SIG-M5 treated with dmso at 0.1 percent for 504 hours (cell line): Measurements from ENCODE around the gene MSTO1.
"Not testable (repeated sequence)": the region's sequence is repeated elsewhere in the genome, so short reads cannot be mapped to it uniquely, and the experiment has no call there.

Source experiments
- DNase-seq: peaks from one replicate; lab custom pipeline; 2025; ENCODE audit not compliant: unreplicated experiment; lab: John Stamatoyannopoulos, UW

The MSTO1 gene

GRCh38 chr1:155609515-155610256 lies at the start of gene MSTO1:
TSS of gene MSTO1 (plus strand) at chr1:155610218. CDS start at chr1:155610249, 31 bp downstream.
- DNase-seq, result peak; percentile 99

DNA sequence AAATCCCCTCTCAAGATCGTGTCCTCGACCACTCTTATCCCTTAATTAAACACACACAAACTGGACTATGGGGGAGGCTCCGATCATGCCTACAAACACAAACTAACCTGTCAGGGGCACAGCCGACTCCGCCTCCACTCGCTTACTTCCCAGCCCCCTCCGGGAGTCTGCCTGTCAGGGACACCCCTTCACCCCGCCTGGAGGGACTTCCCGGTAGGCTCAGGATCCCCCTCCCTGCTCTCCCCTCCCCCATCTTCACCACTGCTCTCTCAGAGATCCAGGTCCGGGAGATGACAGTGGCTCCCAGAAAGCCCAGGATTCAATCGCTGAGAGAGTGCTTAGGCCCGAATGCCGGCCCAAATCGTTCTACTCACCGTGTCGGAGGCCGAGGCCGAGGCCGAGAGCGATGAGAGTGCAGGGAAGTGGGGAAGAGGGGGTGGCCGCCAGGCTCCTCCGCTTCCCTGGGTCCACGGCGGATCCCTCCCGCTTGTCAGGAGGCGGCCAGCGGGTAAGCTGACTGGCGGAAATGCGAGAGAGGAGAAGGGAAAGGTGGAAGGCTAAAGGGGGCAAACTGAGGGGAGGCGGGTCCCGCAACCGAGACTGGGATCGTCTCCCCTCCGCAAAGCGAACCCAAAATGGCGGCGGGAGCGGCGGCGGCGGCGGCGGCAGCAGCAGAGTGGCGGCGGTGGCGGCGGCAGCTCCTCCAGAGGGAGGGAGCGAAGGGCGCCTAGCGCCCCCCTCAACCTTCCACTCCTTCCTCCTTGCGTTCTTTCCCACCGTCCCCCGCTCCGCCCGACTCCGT lies 48.0 kb upstream of the MSTO1 start:
- not testable (repeated sequence) for DNase-seq

GRCh38 chr1:155562581-155563376 lies 47.2 kb upstream of the MSTO1 start, which contains the start of gene ASH1L:
TSS of gene ASH1L (minus strand) at chr1:155562803. CDS start at chr1:155521519, 41,284 bp downstream.
- peak; percentile 93 for DNase-seq

GRCh38 chr1:155563377-155564022 lies 46.5 kb upstream of the MSTO1 start:
- peak; percentile 32 for DNase-seq

GRCh38 chr1:155569988-155570592 lies 39.9 kb upstream of the MSTO1 start:
- no peak for DNase-seq

DNA sequence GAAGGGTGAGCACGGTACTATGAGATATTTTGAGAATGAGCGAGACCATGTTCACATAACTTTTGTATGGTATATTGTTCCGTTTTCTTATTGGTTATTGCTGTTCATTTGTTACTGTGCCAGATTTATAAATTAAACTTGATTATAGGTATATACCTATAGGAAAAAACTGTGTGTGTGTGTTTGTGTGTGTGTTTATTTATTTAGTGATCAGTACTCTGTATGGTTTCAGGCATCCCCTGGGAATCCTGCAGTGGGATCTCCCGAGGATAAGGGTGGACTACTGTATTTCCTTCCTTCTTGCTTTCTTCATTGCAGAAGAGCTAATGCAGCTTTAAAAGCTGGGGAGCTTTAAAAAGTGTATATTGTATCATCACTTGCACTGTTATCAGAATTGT lies 39.4 kb upstream of the MSTO1 start:
- DNase-seq, result no peak

- DNase-seq, result no peak
Measured at GRCh38 chr1:155574077-155574476, 35.9 kb upstream of the MSTO1 start.

DNA sequence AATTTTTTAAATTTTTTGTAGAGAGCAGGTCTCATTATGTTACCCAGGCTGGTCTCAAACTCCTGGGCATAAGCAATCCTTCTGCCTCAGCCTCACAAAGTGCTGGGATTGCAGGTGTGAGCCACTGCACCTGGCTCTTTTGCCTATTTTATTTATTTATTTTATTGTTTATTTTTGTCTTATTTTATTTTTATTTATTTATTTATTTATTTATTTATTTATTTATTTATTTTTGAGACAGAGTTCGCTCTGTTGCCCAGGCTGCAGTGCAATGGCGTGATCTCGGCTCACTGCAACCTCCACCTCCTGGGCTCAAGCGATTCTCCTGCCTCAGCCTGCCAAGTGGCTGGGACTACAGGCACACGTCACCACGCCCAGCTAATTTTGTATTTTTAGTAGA lies 34.4 kb upstream of the MSTO1 start:
- DNase-seq, result not testable (repeated sequence)

DNA sequence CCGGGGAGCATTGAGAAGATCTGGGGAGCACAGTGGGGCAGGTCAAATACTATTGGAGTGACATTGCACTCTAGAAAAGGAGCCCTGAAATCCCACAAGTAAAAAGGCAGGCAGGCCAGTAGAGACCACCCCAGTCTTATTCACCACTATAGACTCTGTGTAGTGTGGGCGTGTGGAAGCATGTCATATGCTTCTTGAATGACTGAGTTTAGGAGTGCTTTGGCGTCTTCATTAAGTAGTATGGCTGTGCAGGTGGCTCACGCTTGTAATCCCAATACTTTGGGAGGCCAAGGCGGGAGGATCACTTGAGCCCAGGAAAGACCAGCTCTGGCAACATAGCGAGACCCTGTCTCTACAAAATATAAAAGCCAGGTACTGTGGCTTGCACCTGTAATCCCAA lies 26.2 kb upstream of the MSTO1 start:
- DNase-seq, result not testable (repeated sequence)

DNA sequence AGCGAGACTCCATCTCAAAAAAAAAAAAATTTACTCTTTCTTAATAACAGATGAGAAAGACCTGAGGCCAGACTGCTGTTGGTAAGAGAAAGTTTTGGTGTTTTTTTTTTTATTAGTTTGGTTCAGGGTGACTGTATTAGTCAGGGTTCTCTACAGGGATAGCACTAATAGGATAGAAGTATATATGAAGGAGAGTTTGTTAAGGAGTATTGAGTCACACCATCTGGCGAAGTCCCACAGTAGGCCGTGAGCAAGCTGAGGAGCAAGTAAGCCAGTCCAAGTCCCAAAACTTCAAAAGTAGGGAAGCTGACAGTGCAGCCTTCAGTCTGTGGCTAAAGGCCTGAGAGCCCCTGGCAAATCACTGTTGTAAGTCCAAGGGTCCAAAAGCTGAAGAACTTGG lies 20.7 kb upstream of the MSTO1 start:
- not testable (repeated sequence) for DNase-seq

DNA sequence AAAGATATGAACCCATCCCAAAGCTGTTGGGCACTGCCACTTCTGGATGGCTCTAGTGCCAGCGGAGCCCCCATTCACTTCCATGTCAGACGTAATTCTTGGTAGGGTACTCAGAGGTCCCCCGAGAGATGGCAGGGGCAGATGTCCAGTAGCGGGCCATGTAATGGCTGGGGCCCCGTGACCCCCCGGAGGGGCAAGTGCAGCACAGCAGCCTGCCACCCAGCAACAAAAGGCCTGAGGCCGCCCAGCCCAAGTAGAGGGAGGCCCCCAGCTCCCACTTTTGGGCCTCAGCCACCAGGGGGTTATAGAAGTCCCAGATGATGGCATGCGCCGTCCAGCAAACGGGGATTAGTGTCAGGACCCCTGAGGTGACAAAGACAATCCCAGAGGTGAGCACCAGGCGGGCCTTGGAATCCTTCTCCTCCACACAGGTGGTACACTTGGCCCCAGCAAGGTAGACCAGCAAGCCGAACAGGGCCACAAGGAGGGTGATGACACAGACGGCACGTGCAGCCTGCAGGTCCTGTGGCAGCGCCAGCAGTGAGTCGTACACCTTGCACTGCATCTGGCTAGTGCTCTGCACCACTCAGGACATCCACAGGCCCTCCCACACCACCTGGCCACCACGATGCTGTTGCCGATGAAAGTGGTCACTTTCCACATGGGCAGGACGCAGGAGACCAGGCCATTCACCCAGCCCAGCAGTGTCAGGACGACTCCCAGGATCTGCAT lies 19.3 kb upstream of the MSTO1 start:
- not testable (repeated sequence) for DNase-seq

DNA sequence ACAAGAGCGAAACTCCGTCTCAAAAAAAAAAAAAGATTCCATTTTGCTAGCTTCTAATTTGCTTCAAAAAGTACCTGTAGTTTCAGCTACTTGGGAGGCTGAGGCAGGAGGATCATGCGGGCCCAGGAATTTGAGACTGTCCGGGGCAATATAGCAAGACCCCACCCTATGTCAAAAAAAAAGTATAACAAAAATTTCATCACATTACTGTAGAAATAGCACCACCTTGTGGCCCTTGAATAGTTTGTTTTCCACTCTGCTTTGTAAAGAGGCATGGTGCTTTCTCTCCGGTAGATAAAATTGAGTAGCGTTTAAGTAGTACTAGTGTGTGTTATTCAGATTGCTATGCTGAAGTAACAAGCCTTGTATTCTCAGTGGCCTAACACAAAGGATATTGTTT lies 18.2 kb upstream of the MSTO1 start:
- peak; percentile 80 for DNase-seq

- not testable (repeated sequence) for DNase-seq
Measured at GRCh38 chr1:155595877-155596474, 14.0 kb upstream of the MSTO1 start.

- DNase-seq, result no peak
Measured at GRCh38 chr1:155596864-155597263, 13.2 kb upstream of the MSTO1 start.

DNA sequence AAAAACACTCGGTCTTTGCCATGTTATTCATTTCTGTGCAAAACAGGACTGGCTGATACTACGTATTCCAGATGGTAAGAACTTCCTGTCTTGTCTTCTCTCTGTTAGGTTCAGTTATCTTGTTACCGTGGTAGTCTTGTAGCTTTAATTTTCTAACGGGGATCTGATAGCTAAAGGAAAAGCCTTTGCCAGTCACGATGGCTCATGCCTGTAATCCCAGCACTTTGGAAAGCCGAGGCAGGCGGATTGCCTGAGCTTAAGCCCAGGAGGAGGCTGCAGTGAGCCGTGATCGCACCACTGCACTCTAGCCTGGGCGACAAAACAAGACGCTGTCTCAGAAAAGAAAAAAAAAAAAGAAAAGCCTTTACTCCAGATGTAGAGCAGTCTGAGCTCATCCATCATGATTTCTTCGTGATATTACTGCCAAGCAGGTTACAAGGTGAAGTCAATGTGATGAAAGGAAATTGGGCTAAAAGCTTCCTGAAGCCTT lies 11.1 kb upstream of the MSTO1 start:
- DNase-seq, result no peak

DNA sequence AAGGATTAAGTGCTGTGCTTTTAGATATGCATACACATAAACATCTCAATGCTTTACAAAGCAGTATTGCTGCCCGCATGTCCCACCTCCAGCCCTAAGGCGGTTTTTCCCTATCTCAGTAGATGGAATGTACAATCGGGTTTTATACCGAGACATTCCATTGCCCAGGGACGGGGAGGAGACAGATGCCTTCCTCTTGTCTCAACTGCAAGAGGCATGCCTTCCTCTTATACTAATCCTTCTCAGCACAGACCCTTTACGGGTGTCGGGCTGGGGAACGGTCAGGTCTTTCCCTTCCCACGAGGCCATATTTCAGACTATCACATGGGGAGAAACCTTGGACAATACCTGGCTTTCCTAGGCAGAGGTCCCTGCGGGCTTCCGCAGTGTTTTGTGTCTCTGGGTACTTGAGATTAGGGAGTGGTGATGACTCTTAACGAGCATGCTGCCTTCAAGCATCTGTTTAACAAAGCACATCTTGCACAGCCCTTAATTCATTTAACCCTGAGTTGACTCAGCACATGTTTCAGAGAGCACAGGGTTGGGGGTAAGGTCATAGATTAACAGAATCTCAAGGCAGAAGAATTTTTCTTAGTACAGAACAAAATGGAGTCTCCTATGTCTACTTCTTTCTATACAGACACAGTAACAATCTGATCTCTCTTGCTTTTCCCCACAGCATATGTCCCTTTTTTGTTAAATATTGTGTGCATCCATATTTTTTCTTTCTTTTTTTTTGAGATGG lies 10.0 kb upstream of the MSTO1 start:
- not testable (repeated sequence) for DNase-seq

GRCh38 chr1:155607708-155608107 lies 2.3 kb upstream of the MSTO1 start:
- peak; percentile 28 for DNase-seq

DNA sequence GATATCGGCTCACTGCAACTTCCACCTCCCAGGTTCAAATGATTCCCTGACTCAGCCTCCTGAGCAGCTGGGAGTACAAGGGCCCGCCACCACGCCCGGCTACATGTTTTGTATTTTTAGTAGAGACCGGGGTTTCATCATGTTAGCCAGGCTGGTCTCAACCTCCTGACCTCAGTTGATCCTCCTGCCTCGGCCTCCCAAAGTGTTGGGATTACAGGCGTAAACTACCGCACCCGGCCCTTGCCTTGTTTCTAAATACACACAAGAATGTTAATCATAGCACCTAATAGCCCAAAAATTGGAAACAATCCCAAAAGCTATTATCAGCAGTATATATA lies 1.2 kb upstream of the MSTO1 start:
- no peak for DNase-seq

GRCh38 chr1:155610257-155610647 lies 234 bp downstream of the MSTO1 start:
- DNase-seq, result not testable (repeated sequence)
